ENCODE results near the gene SP1.

The SP1 gene

GRCh38 chr12:53456654-53457366 is 76.8 kb downstream of the SP1 start:
- no peak overlapping the region for H3K4me3 ChIP-seq (ENCODE audit: low read depth, low read length)
- CTCF ChIA-PET, result interaction anchor here (2.7 to 8.3 kb wide), 3 partner anchors 7 to 104 kb away, joined by 7 to 81 read pairs (median 16); no protein-coding TSS in a partner anchor
- DNase-seq (ENCODE audit: low read depth, low spot score), result no peak
- no peak for TF ChIP-seq CTCF (IDR thresholded peaks at IDR 0.05; ENCODE audit: insufficient read depth, low read length, missing control alignments)
- POLR2A ChIA-PET, result no interaction called here

- TF ChIP-seq CTCF (IDR thresholded peaks at IDR 0.05; ENCODE audit: insufficient read depth, low read length, missing control alignments), result no peak
- CTCF ChIA-PET, result interaction anchor here (1.0 to 8.3 kb wide), 4 partner anchors 9 to 138 kb away, joined by 3 to 81 read pairs (median 4); partner anchors contain the start of gene AAAS
- H3K4me3 ChIP-seq (ENCODE audit: low read depth, low read length), result no peak overlapping the region
- POLR2A ChIA-PET, result no interaction called here
- no peak for DNase-seq (ENCODE audit: low read depth, low spot score)
Observed at GRCh38 chr12:53459097-53459496, 79.1 kb downstream of the SP1 start.

- ChIA-PET POLR2A (no interaction called here), CTCF (interaction anchor here (1.6 kb wide), 1 partner anchor 10 kb away, joined by 4 read pairs; no protein-coding TSS in a partner anchor)
- H3K4me3 ChIP-seq (ENCODE audit: low read depth, low read length), result no peak overlapping the region
- no peak for DNase-seq (ENCODE audit: low read depth, low spot score)
- no peak for TF ChIP-seq CTCF (IDR thresholded peaks at IDR 0.05; ENCODE audit: insufficient read depth, low read length, missing control alignments)
Observed at GRCh38 chr12:53461059-53461458, 81.1 kb downstream of the SP1 start.

GRCh38 chr12:53461591-53461990 is 81.6 kb downstream of the SP1 start:
- POLR2A ChIA-PET, result interaction anchor here (0.7 kb wide), 1 partner anchor 14 kb away, joined by 4 read pairs; no protein-coding TSS in a partner anchor
- no peak for TF ChIP-seq CTCF (IDR thresholded peaks at IDR 0.05; ENCODE audit: insufficient read depth, low read length, missing control alignments)

GRCh38 chr12:53462935-53463334 is 83.0 kb downstream of the SP1 start:
- no peak overlapping the region for H3K4me3 ChIP-seq (ENCODE audit: low read depth, low read length)
- CTCF ChIA-PET, result interaction anchor here (1.2 to 1.5 kb wide), 2 partner anchors 12 to 14 kb away, joined by 3 to 4 read pairs; no protein-coding TSS in a partner anchor
- no peak for DNase-seq (ENCODE audit: low read depth, low spot score)
- POLR2A ChIA-PET, result no interaction called here
- TF ChIP-seq CTCF (IDR thresholded peaks at IDR 0.05; ENCODE audit: insufficient read depth, low read length, missing control alignments), result no peak

More at GRCh38 chr12:53461591-53461990, 81.6 kb downstream of the SP1 start:
- no peak for DNase-seq (ENCODE audit: low read depth, low spot score)
- H3K4me3 ChIP-seq (ENCODE audit: low read depth, low read length), result no peak overlapping the region
- CTCF ChIA-PET, result interaction anchor here (1.3 kb wide), 1 partner anchor 34 kb away, joined by 3 read pairs; no protein-coding TSS in a partner anchor

- ChIA-PET POLR2A (interaction anchor here (1.3 kb wide), 2 partner anchors 10 to 18 kb away, joined by 4 read pairs; no protein-coding TSS in a partner anchor), CTCF (interaction anchor here (0.7 to 3.2 kb wide), 6 partner anchors 9 to 111 kb away, joined by 3 to 19 read pairs (median 5); no protein-coding TSS in a partner anchor)
- H3K4me3 ChIP-seq (ENCODE audit: low read depth, low read length), result no peak overlapping the region
- DNase-seq (ENCODE audit: low read depth, low spot score), result no peak
- no peak for TF ChIP-seq CTCF (IDR thresholded peaks at IDR 0.05; ENCODE audit: insufficient read depth, low read length, missing control alignments)
Observed at GRCh38 chr12:53463802-53464560, 84.0 kb downstream of the SP1 start.
